HEK293T (cell line): ENCODE data around the gene VRK3.
"Not testable (repeated sequence)": the region's sequence is repeated elsewhere in the genome, so short reads cannot be mapped to it uniquely, and the experiment has no call there.

Source experiments
- CTCF ChIA-PET: fragments of 350-600 bp; formaldehyde crosslinking; extraction: SDS; loops from one replicate; lab custom pipeline; 2021; ENCODE audit warnings: antibody characterized with exemption, inconsistent platforms; lab: Yijun Ruan, JAX
- POLR2A ChIA-PET: fragments of 350-600 bp; formaldehyde crosslinking; extraction: SDS; loops from one replicate; lab custom pipeline; 2020; ENCODE audit warnings: antibody characterized with exemption, inconsistent platforms; lab: Yijun Ruan, JAX
- DNase-seq: peaks from one replicate; pipeline ENCODE4 v3.0.0; 2012; ENCODE audit warnings: mixed read lengths; ENCODE audit errors: extremely low spot score
- ARNT ChIP-seq: fragments of 450-650 bp; IDR thresholded peaks from 2 replicates; pipeline ENCODE4 v1.6.1; 2017; ENCODE audit warnings: mild to moderate bottlenecking
- BHLHE40 ChIP-seq: fragments of 450-650 bp; IDR thresholded peaks from 2 replicates; pipeline ENCODE4 v1.6.1; 2016; ENCODE audit warnings: mild to moderate bottlenecking, moderate library complexity, borderline replicate concordance
- CTBP1 ChIP-seq: fragments of 450-650 bp; IDR thresholded peaks from 2 replicates; pipeline ENCODE4 v1.6.1; 2016; ENCODE audit warnings: borderline replicate concordance
- ELF4 ChIP-seq: fragments of 450-650 bp; IDR thresholded peaks from 2 replicates; pipeline ENCODE4 v1.6.1; 2017; ENCODE audit warnings: antibody characterized with exemption
- FOXA1 ChIP-seq: fragments of 450-650 bp; IDR thresholded peaks from 2 replicates; pipeline ENCODE4 v1.6.1; 2016; ENCODE audit warnings: mild to moderate bottlenecking
- FOXK2 ChIP-seq: fragments of 450-650 bp; IDR thresholded peaks from 2 replicates; pipeline ENCODE4 v1.6.1; 2016; ENCODE audit warnings: mild to moderate bottlenecking
- FOXM1 ChIP-seq: fragments of 450-650 bp; IDR thresholded peaks from 2 replicates; pipeline ENCODE4 v1.6.1; 2017; ENCODE audit warnings: mild to moderate bottlenecking, borderline replicate concordance
- HDGF ChIP-seq: fragments of 450-650 bp; IDR thresholded peaks from 2 replicates; pipeline ENCODE4 v1.6.1; 2017; ENCODE audit warnings: antibody characterized with exemption, borderline replicate concordance
- L3MBTL2 ChIP-seq: fragments of 450-650 bp; conservative IDR thresholded peaks from 2 replicates; pipeline ENCODE4 v1.6.1; 2016; ENCODE audit warnings: mild to moderate bottlenecking
- LEF1 ChIP-seq: fragments of 450-650 bp; IDR thresholded peaks from 2 replicates; pipeline ENCODE4 v1.6.1; 2017; ENCODE audit warnings: mild to moderate bottlenecking, borderline replicate concordance
- NFRKB ChIP-seq: fragments of 450-650 bp; IDR thresholded peaks from 2 replicates; pipeline ENCODE4 v1.6.1; 2016; ENCODE audit warnings: mild to moderate bottlenecking, moderate library complexity
- PKNOX1 ChIP-seq: fragments of 450-650 bp; IDR thresholded peaks from 2 replicates; pipeline ENCODE4 v1.6.1; 2016
- SP1 ChIP-seq: fragments of 450-650 bp; IDR thresholded peaks from 2 replicates; pipeline ENCODE4 v1.6.1; 2017
- SUZ12 ChIP-seq: fragments of 450-650 bp; IDR thresholded peaks from 2 replicates; pipeline ENCODE4 v1.6.1; 2016; ENCODE audit warnings: mild to moderate bottlenecking
- TARDBP ChIP-seq: fragments of 450-650 bp; IDR thresholded peaks from 2 replicates; pipeline ENCODE4 v1.6.1; 2016
- ZNF384 ChIP-seq: fragments of 450-650 bp; IDR thresholded peaks from 2 replicates; pipeline ENCODE4 v1.6.1; 2016

The VRK3 gene

GRCh38 chr19:49972841-49973240 is 52.3 kb downstream of the VRK3 start:
- DNase-seq, result no peak
- POLR2A ChIA-PET, result no interaction called here

GRCh38 chr19:49971991-49972411 is 53.2 kb downstream of the VRK3 start:
- no peak for TF ChIP-seq BHLHE40
- TF ChIP-seq LEF1, result no peak
- no peak for TF ChIP-seq FOXM1
- TF ChIP-seq SUZ12, result no peak
- TF ChIP-seq ZNF384, result no peak
- no peak for TF ChIP-seq FOXA1
- TF ChIP-seq SP1, result no peak
- TF ChIP-seq TARDBP, result no peak
- no peak for DNase-seq
- ChIA-PET CTCF (no interaction called here), POLR2A (no interaction called here)

More at GRCh38 chr19:49972841-49973240, 52.3 kb downstream of the VRK3 start:
- TF ChIP-seq ELF4, result no peak
- no peak for TF ChIP-seq L3MBTL2
- no peak for TF ChIP-seq FOXK2
- no peak for TF ChIP-seq TARDBP
- TF ChIP-seq SP1, result no peak
- no peak for TF ChIP-seq FOXM1
- TF ChIP-seq BHLHE40, result no peak
- TF ChIP-seq NFRKB, result no peak
- TF ChIP-seq LEF1, result no peak
- no peak for TF ChIP-seq ZNF384
- CTCF ChIA-PET, result no interaction called here

GRCh38 chr19:49969355-49969754 is 55.8 kb downstream of the VRK3 start:
- POLR2A ChIA-PET, DNase-seq, CTCF ChIA-PET: not testable (repeated sequence)

- TF ChIP-seq NFRKB, result no peak
- no peak for TF ChIP-seq ELF4
- TF ChIP-seq FOXA1, result no peak
- TF ChIP-seq L3MBTL2, result no peak
- TF ChIP-seq HDGF, result no peak
- TF ChIP-seq FOXK2, result no peak
- TF ChIP-seq TARDBP, result no peak
- TF ChIP-seq CTBP1, result no peak
- TF ChIP-seq SP1, result no peak
- no peak for TF ChIP-seq PKNOX1
- no peak for TF ChIP-seq LEF1
- no peak for TF ChIP-seq SUZ12
- no peak for TF ChIP-seq ZNF384
- no peak for TF ChIP-seq ARNT
- TF ChIP-seq FOXM1, result no peak
- POLR2A ChIA-PET, result no interaction called here
- CTCF ChIA-PET, result no interaction called here
- DNase-seq, result no peak
These were observed 56.8 kb downstream of the VRK3 start for GRCh38 chr19:49968279-49968922.

- POLR2A ChIA-PET, DNase-seq, CTCF ChIA-PET: not testable (repeated sequence)
These were observed 64.2 kb downstream of the VRK3 start, which contains the start of gene SIGLEC11 for GRCh38 chr19:49960980-49961379. SIGLEC11 (minus strand) TSS chr19:49961172; CDS start chr19:49961081, 91 bp downstream.

GRCh38 chr19:49959892-49960291 is 65.3 kb downstream of the VRK3 start:
- DNase-seq, CTCF ChIA-PET, POLR2A ChIA-PET: not testable (repeated sequence)

GRCh38 chr19:49958596-49958995 is 66.6 kb downstream of the VRK3 start:
- CTCF ChIA-PET, DNase-seq, POLR2A ChIA-PET: not testable (repeated sequence)

GRCh38 chr19:49958144-49958543 is 67.0 kb downstream of the VRK3 start:
- CTCF ChIA-PET, DNase-seq, POLR2A ChIA-PET: not testable (repeated sequence)

- no peak for DNase-seq
- ChIA-PET CTCF (no interaction called here), POLR2A (interaction anchor here (0.8 to 1.2 kb wide), 2 partner anchors 28 to 34 kb away, joined by 3 read pairs; partner anchors contain the start of genes ATF5 and NUP62)
- TF ChIP-seq TARDBP (no peak), SUZ12 (no peak), FOXK2 (no peak), PKNOX1 (no peak), ARNT (no peak), ZNF384 (peak; percentile 64)
These were observed 67.8 kb downstream of the VRK3 start for GRCh38 chr19:49957262-49957915.
